HepG2 (cell line): ENCODE measurements around the gene TAF3. TPM values are rescaled to one million over a fixed set of nuclear protein-coding genes. Genes with fewer than 3 reads are reported as not detected.

Source experiments
- ATAC-seq: fragments of 200-7000 bp; cut with Tn5 transposase; 3 replicates; pipeline ENCODE4 v1.9.1; 2020; ENCODE audit warnings: mild to moderate bottlenecking, moderate library complexity
- BruUV-seq: library from RNA; stranded (reverse); fragments of 400-500 nt; replicated peaks from 2 replicates; lab custom pipeline; 2021; lab: Mats Ljungman, UMichigan
- CTCF ChIA-PET: fragments of 300-600 bp; formaldehyde crosslinking; extraction: SDS; loops from one replicate; lab custom pipeline; 2021; ENCODE audit warnings: low total read pairs, inconsistent platforms, low intra/inter-chr PET ratio; lab: Yijun Ruan, JAX
- POLR2A ChIA-PET: fragments of 350-600 bp; sonication (Branson Sonifier 250); formaldehyde crosslinking; loops from one replicate; lab custom pipeline; 2020; ENCODE audit warnings: antibody characterized with exemption, inconsistent platforms; lab: Yijun Ruan, JAX
- DNase-seq: peaks from one replicate; pipeline ENCODE4 v3.0.0-alpha.2; 2015; ENCODE audit warnings: low spot score
- FAIRE-seq: peaks from 3 replicates; lab custom pipeline; 2011; peaks lifted over from hg19 to GRCh38; lab: Jason Lieb, UNC
- H2AFZ ChIP-seq: one replicate; pipeline ENCODE4 v1.6.1; 2011; ENCODE audit warnings: low read length, inconsistent platforms
- H3K27ac ChIP-seq: fragments of 300-600 bp; 3 replicates; pipeline ENCODE4 v1.8.0; 2011; ENCODE audit warnings: mixed run types, mild to moderate bottlenecking, mixed read lengths, low read length, inconsistent platforms; ENCODE audit not compliant: insufficient read depth; ENCODE audit errors: extremely low read length
- H3K27me3 ChIP-seq, 2 experiments: fragments of 200-600 bp in 1 of 2; 2 replicates in 1 of 2; 3 replicates in 1 of 2; pipeline versions ENCODE4 v1.6.0 to v1.8.0; 2011; ENCODE audit warnings: low read length in 2 of 2, mild to moderate bottlenecking in 2 of 2, moderate library complexity in 2 of 2, inconsistent platforms in 1 of 2; ENCODE audit not compliant: insufficient read depth in 2 of 2, control insufficient read depth in 1 of 2
- H3K36me3 ChIP-seq, 2 experiments: fragments of 200-600 bp in 1 of 2; replicated peaks in 1 of 2; 2 replicates in 1 of 2; 3 replicates in 1 of 2; pipeline versions ENCODE4 v1.5.1 to v1.8.0; 2011; ENCODE audit warnings: low read length in 2 of 2, inconsistent platforms in 1 of 2; ENCODE audit not compliant: insufficient read depth in 2 of 2, control insufficient read depth in 1 of 2
- H3K4me1 ChIP-seq: 2 replicates; pipeline ENCODE4 v1.5.1; 2012; ENCODE audit warnings: low read length, inconsistent platforms; ENCODE audit not compliant: insufficient read depth
- H3K4me2 ChIP-seq: 2 replicates; pipeline ENCODE4 v1.6.0; 2011; ENCODE audit warnings: low read depth, low read length, inconsistent platforms
- H3K4me3 ChIP-seq, 3 experiments: fragments of 200-600 bp in 1 of 3; sonication (generic), shearing (Covaris generic) in 1 of 3; replicated peaks in 1 of 3; 2 replicates each; pipeline ENCODE4 v1.5.1; 2011 to 2016; ENCODE audit warnings: low read length in 3 of 3, inconsistent platforms in 2 of 3, low read depth in 2 of 3, mild to moderate bottlenecking in 2 of 3, control low read depth in 1 of 3, mixed read lengths in 1 of 3; ENCODE audit not compliant: insufficient read depth in 1 of 3
- H3K79me2 ChIP-seq: one replicate; pipeline ENCODE4 v1.6.1; 2011; ENCODE audit warnings: low read length, inconsistent platforms; ENCODE audit not compliant: insufficient read depth
- H3K9ac ChIP-seq: 2 replicates; pipeline ENCODE4 v1.6.0; 2011; ENCODE audit warnings: mild to moderate bottlenecking, low read depth, low read length, inconsistent platforms; ENCODE audit not compliant: insufficient read depth
- H3K9me3 ChIP-seq: 2 replicates; pipeline ENCODE4 v1.5.1; 2012; ENCODE audit warnings: mild to moderate bottlenecking, low read length
- H4K20me1 ChIP-seq: 2 replicates; pipeline ENCODE4 v1.6.0; 2011; ENCODE audit warnings: inconsistent platforms, mild to moderate bottlenecking, low read length, moderate library complexity; ENCODE audit not compliant: insufficient read depth
- ATRX ChIP-seq: sonication (generic); formaldehyde crosslinking; IDR thresholded peaks from 2 replicates; pipeline ENCODE4 v1.4.0; 2020; ENCODE audit warnings: missing genetic modification reagents, borderline replicate concordance
- NR2C2 ChIP-seq: sonication (generic); formaldehyde crosslinking; IDR thresholded peaks from 2 replicates; pipeline ENCODE4 v1.4.0; 2020; ENCODE audit warnings: missing genetic modification reagents, mild to moderate bottlenecking, moderate library complexity, borderline replicate concordance
- TOPORS ChIP-seq: sonication (generic); formaldehyde crosslinking; IDR thresholded peaks from 2 replicates; pipeline ENCODE4 v1.8.0; 2023; ENCODE audit warnings: mild to moderate bottlenecking, missing genetic modification reagents
- ZBTB4 ChIP-seq: sonication (generic); formaldehyde crosslinking; IDR thresholded peaks from 2 replicates; pipeline ENCODE4 v1.4.0; 2020; ENCODE audit warnings: missing genetic modification reagents, mild to moderate bottlenecking, borderline replicate concordance
- ZC3H4 ChIP-seq: sonication (generic); formaldehyde crosslinking; IDR thresholded peaks from 2 replicates; pipeline ENCODE4 v1.4.0; 2020; ENCODE audit warnings: missing genetic modification reagents, borderline replicate concordance
- ZNF816 ChIP-seq: sonication (generic); formaldehyde crosslinking; IDR thresholded peaks from 2 replicates; pipeline ENCODE4 v1.8.0; 2022; ENCODE audit warnings: missing genetic modification reagents, mild to moderate bottlenecking, borderline replicate concordance
- WGBS: methylation state at CpG from one replicate; pipeline ENCODE4 v1.1.6; 2017; ENCODE audit warnings: low lambda C conversion rate; 5-methylcytosine and 5-hydroxymethylcytosine counted together
- in situ Hi-C: cut with HindIII; loops from 2 replicates; pipeline ENCODE4 v1.10.0; 2017; ENCODE audit warnings: low pct_unique_long_range_greater_than_20kb; ENCODE audit not compliant: extremely low pct_ligation_motif_present
- intact Hi-C: fragments of 100-400 bp; cut with micrococcal nuclease; formaldehyde crosslinking; loops from one replicate; pipeline ENCODE4 v1.10.0; 2022; ENCODE audit not compliant: unreplicated experiment
- polyA plus RNA-seq, 8 experiments: library from polyadenylated mRNA; depleted of rRNA in 3 of 8; stranded (reverse) in 7 of 8; unstranded in 1 of 8; fragments of >200 nt; fragmentation: Illumina TruSeq in 4 of 8; extraction: Trizol in 4 of 8; gene quantifications; 2 replicates each; pipeline versions ENCODE4 v1.2.1 to v1.2.3, GENCODE V29; 2011 to 2016; ENCODE audit warnings: low read depth in 4 of 8, missing spikeins in 1 of 8, mixed read lengths in 1 of 8; ENCODE audit not compliant: insufficient read depth in 1 of 8
- total RNA-seq, 5 experiments: library from RNA; depleted of rRNA; stranded (reverse); fragments of >200 nt; fragmentation: Illumina TruSeq; extraction: Trizol; gene quantifications; 2 replicates each; pipeline ENCODE4 v1.2.3, GENCODE V29; 2016; ENCODE audit warnings: low read depth in 1 of 5
- TF ChIP-seq, protein P1 (sequence below): sonication (generic); formaldehyde crosslinking; IDR thresholded peaks from 2 replicates; pipeline ENCODE4 v1.4.0; 2020; ENCODE audit warnings: missing genetic modification reagents
- TF ChIP-seq, protein P2 (sequence below): sonication (generic); IDR thresholded peaks from 2 replicates; pipeline ENCODE4 v1.6.1; 2016; ENCODE audit warnings: low read depth, borderline replicate concordance

TAF3 gene
- total and polyA plus RNA-seq, 2 of the 13 experiments (the other 11 are each of a cell fraction or from before 2014, with no cell fraction given) = 1.7 to 2.9 TPM

GRCh38 chr10:7887174-7887816 is 69.0 kb downstream of the TAF3 start:
- Histone ChIP-seq H4K20me1 (no peaks in the 10 kb centered on the region), H3K4me2 (no peak overlapping the region), H3K9me3 (no peaks in the 10 kb centered on the region), H3K9ac (no peak overlapping the region), H3K79me2 (no peaks in the 10 kb centered on the region), H3K4me3 (no peak overlapping the region), H3K36me3 (no peaks in the 10 kb centered on the region), H3K27me3 (no peaks in the 10 kb centered on the region), H3K27ac (no peak overlapping the region), H2AFZ (no peak overlapping the region), H3K4me1 (no peaks in the 10 kb centered on the region)
- POLR2A ChIA-PET = interaction anchor here (1.1 kb wide), 1 partner anchor 187 kb away, joined by 3 read pairs; no protein-coding TSS in a partner anchor
- WGBS = 86% methylated on average over 8 of the region's 8 CpGs
- TF ChIP-seq ZC3H4 (CRISPR knock-in tag) = no peak
- TF ChIP-seq ZNF816 (CRISPR knock-in tag) = no peak
- no peak for TF ChIP-seq ATRX (CRISPR knock-in tag)
- no peak for TF ChIP-seq NR2C2 (CRISPR knock-in tag)
- TF ChIP-seq, protein P1, sequence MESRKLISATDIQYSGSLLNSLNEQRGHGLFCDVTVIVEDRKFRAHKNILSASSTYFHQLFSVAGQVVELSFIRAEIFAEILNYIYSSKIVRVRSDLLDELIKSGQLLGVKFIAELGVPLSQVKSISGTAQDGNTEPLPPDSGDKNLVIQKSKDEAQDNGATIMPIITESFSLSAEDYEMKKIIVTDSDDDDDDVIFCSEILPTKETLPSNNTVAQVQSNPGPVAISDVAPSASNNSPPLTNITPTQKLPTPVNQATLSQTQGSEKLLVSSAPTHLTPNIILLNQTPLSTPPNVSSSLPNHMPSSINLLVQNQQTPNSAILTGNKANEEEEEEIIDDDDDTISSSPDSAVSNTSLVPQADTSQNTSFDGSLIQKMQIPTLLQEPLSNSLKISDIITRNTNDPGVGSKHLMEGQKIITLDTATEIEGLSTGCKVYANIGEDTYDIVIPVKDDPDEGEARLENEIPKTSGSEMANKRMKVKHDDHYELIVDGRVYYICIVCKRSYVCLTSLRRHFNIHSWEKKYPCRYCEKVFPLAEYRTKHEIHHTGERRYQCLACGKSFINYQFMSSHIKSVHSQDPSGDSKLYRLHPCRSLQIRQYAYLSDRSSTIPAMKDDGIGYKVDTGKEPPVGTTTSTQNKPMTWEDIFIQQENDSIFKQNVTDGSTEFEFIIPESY (CRISPR knock-in tag) = no peak
- TF ChIP-seq TOPORS (CRISPR knock-in tag) = no peak
- no peak for TF ChIP-seq ZBTB4 (CRISPR knock-in tag)
- TF ChIP-seq, protein P2, sequence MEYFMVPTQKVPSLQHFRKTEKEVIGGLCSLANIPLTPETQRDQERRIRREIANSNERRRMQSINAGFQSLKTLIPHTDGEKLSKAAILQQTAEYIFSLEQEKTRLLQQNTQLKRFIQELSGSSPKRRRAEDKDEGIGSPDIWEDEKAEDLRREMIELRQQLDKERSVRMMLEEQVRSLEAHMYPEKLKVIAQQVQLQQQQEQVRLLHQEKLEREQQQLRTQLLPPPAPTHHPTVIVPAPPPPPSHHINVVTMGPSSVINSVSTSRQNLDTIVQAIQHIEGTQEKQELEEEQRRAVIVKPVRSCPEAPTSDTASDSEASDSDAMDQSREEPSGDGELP = no peak
- CTCF ChIA-PET = no interaction called here
- intact Hi-C loops = no loop called here
- no TSS peak for BruUV-seq
- no peak for ATAC-seq
- DNase-seq = no peak
- FAIRE-seq = no peak
- in situ Hi-C loops = no loop called here
